Parathyroid adenoma (tissue), 2 donors: ENCODE data around the gene KIF19.
A peak's percentile ranks its signal among the peaks of the same experiment; 100 is the strongest.

Experiments used
- H2AFZ ChIP-seq: fragments of 300-600 bp; sonication (generic); one replicate; pipeline ENCODE4 v1.7.0; 2017; ENCODE audit warnings: antibody characterized with exemption, mild to moderate bottlenecking
- H3K27ac ChIP-seq: fragments of 300-600 bp; sonication (generic); one replicate; pipeline ENCODE4 v1.7.0; 2017
- H3K27me3 ChIP-seq: fragments of 300-600 bp; sonication (generic); one replicate; pipeline ENCODE4 v1.7.0; 2017; ENCODE audit warnings: low read length; ENCODE audit not compliant: control insufficient read depth, insufficient read depth
- H3K36me3 ChIP-seq: fragments of 300-600 bp; sonication (generic); one replicate; pipeline ENCODE4 v1.7.0; 2017; ENCODE audit warnings: low read length; ENCODE audit not compliant: control insufficient read depth, insufficient read depth
- H3K4me1 ChIP-seq: fragments of 300-600 bp; sonication (generic); one replicate; pipeline ENCODE4 v1.7.0; 2017; ENCODE audit warnings: control low read depth
- H3K4me2 ChIP-seq: fragments of 300-600 bp; sonication (generic); one replicate; pipeline ENCODE4 v1.7.0; 2017; ENCODE audit warnings: low read length
- H3K4me3 ChIP-seq: fragments of 300-600 bp; sonication (generic); one replicate; pipeline ENCODE4 v1.7.0; 2017; ENCODE audit warnings: low read depth, low read length
- H3K79me2 ChIP-seq: fragments of 300-600 bp; sonication (generic); one replicate; pipeline ENCODE4 v1.7.0; 2017; ENCODE audit warnings: control low read depth
- H3K9ac ChIP-seq: fragments of 300-600 bp; sonication (generic); one replicate; pipeline ENCODE4 v1.7.0; 2017; ENCODE audit warnings: mild to moderate bottlenecking
- H3K9me3 ChIP-seq: fragments of 300-600 bp; sonication (generic); one replicate; pipeline ENCODE4 v1.7.0; 2017; ENCODE audit warnings: low read length; ENCODE audit not compliant: control insufficient read depth
- TF ChIP-seq, protein P1 (sequence below): fragments of 300-600 bp; sonication (generic); IDR thresholded peaks from one replicate; pipeline ENCODE4 v1.7.0; 2017; ENCODE audit warnings: antibody characterized with exemption, mild to moderate bottlenecking
- donor health status: primary hyperparathyroidism.

The KIF19 gene

DNA sequence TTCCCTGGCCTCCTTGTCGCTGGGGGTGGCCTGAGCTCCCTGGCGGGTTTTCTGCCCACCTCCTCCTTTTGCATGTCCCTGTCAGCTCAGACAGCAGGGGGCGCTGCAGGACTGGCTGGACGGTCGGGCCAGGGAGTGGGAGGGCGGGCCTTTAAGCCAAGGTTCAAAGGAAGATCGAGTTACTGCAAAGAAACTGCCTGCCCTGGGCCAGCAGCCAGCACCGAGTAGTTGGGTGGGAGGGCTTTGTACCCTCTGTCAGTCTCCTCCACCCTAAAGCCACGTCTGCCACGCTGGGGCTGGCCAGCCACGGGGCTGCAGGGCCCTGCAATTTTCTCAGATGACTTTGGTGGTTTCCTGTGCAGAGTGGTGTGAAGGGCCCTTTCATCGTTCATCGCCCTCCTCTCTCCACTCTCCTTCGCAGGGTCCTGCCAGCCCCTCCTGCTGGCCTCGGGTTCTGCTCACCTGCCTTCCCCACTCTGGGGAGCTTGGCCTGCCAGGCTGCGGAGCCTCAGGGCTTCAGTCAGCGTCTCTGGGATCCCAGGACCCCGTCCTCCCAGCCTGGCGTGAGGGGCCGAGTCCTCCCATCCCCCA is 53.6 kb downstream of the KIF19 start:
- Histone ChIP-seq H3K4me1 (peaks cover 13% of the 10 kb centered on the region), H2AFZ (peak overlapping the region; percentile 93), H3K9me3 (no peaks in the 10 kb centered on the region), H3K27me3 (no peaks in the 10 kb centered on the region), H3K4me2 (no peak overlapping the region), H3K36me3 (no peaks in the 10 kb centered on the region), H3K79me2 (no peaks in the 10 kb centered on the region), H3K4me3 (no peak overlapping the region), H3K9ac (no peak overlapping the region), H3K27ac (no peak overlapping the region)
- TF ChIP-seq, protein P1, sequence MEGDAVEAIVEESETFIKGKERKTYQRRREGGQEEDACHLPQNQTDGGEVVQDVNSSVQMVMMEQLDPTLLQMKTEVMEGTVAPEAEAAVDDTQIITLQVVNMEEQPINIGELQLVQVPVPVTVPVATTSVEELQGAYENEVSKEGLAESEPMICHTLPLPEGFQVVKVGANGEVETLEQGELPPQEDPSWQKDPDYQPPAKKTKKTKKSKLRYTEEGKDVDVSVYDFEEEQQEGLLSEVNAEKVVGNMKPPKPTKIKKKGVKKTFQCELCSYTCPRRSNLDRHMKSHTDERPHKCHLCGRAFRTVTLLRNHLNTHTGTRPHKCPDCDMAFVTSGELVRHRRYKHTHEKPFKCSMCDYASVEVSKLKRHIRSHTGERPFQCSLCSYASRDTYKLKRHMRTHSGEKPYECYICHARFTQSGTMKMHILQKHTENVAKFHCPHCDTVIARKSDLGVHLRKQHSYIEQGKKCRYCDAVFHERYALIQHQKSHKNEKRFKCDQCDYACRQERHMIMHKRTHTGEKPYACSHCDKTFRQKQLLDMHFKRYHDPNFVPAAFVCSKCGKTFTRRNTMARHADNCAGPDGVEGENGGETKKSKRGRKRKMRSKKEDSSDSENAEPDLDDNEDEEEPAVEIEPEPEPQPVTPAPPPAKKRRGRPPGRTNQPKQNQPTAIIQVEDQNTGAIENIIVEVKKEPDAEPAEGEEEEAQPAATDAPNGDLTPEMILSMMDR, result peak; percentile 96

DNA sequence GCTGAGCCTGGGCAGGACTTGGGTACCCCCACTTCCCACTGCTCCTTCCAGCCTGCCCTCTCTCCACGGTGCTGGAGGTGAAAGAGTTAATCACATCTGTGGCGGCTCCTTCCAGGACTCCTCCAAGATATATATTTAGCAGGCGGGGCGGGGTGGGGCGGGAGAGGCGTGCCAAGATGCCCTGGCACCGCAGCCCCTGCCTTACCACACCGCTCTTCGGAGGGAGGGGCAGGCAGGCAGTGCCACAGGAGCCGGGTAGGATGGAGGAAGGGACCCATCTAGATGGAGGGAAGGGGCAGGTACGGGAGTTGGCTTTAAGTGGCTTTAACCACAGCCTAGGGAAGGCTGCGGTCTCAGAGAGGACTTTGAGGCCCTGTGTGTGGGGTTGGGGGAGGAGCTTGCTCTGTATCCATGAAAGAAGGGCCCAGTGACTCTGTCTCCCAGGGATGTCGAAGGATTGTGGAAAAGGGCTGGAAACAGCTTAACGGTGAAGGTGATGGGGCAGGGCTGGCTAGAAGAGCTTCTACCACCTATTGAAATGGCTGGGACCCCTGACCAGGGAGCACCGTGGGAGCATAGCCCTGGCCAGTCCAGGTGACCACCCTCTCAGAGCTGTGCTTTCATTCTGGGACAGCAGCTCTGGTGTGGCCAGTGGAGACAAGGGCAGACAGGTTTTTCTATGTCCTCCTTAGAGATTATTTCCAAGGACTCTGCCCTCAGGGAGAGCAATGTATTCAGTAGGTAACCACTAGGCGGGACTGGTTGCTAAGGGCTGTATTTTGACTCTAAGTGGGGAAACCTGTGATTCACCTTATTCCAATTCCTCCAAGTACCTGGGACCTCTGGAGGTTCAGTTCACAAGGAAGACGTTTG is 54.3 kb downstream of the KIF19 start:
- Histone ChIP-seq H3K27ac (peak overlapping the region; percentile 55), H3K9ac (no peak overlapping the region), H3K36me3 (no peaks in the 10 kb centered on the region), H3K27me3 (no peaks in the 10 kb centered on the region), H3K9me3 (no peaks in the 10 kb centered on the region), H3K79me2 (no peaks in the 10 kb centered on the region), H3K4me1 (peaks cover 13% of the 10 kb centered on the region), H3K4me3 (no peak overlapping the region), H3K4me2 (no peak overlapping the region), H2AFZ (peak overlapping the region; percentile 93)
- TF ChIP-seq, protein P1, result no peak

DNA sequence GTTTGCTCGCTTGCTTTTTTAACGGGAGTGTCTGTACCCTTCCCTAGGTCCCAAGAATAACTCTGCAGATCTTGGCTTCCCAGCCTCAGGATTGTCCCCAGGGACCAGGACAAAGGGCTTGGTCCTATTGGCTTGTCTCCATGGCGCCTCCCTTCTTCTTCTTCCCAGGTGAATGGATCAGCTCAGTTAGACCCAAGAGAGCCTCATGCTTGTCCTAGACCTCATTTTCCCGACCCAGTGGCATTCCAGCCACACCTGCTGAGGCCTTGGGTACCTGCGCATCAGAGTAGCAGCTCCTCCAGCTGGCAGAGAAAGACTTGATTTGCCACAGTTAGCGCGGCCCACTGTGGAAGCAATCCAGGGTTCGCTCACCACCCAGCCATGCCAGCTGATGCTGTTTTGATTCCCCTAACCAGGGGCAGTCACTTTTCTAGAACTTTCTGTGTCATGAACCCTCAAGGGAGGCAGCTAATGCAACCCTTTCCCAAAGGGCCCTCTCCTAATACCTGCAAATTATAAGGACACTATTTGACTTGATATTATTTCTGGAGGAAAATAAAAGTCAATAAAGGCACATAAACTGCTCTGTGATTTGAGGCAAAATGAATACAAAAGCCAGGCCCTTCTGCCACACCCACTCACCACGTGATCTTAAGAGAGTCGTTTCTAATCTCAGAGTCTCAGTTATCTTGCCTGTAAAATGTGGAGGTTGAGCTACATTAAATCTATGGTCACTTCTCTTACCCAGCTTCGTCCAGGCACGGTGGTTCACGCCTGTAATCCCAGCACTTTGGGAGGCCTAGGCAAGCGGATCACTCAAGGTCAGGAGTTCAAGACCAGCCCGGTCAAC is 55.2 kb downstream of the KIF19 start:
- Histone ChIP-seq H3K27ac (no peak overlapping the region), H3K4me3 (no peak overlapping the region), H3K79me2 (no peaks in the 10 kb centered on the region), H3K27me3 (no peaks in the 10 kb centered on the region), H2AFZ (peak overlapping the region; percentile 93), H3K4me2 (no peak overlapping the region), H3K9me3 (no peaks in the 10 kb centered on the region), H3K4me1 (peaks cover 13% of the 10 kb centered on the region), H3K36me3 (no peaks in the 10 kb centered on the region), H3K9ac (no peak overlapping the region)
- TF ChIP-seq, protein P1, result no peak

DNA sequence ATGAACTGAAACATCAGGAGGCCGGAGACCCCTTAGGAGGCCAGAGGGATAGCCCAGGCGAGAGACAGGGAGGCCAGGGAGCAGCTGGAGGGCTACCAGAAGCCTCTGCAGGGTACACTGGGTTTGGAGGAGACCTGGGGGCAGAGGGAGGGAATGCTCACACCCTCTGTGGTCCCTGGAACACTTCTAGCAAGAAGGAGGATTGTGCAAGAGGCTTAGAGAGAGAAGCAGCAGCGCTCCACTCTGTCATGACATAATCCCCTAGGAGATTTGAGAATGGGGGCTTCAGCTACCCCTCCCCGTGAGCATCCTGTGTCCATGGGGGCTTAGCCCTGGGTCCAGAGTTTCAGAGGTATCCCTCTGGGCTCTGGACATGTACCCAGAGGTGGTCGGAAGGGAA is 57.1 kb downstream of the KIF19 start:
- Histone ChIP-seq H3K4me1 (peaks cover 13% of the 10 kb centered on the region), H3K4me3 (no peak overlapping the region), H3K27ac (no peak overlapping the region), H3K27me3 (no peaks in the 10 kb centered on the region), H3K79me2 (no peaks in the 10 kb centered on the region), H3K36me3 (no peaks in the 10 kb centered on the region), H2AFZ (no peak overlapping the region), H3K4me2 (no peak overlapping the region), H3K9ac (no peak overlapping the region), H3K9me3 (no peaks in the 10 kb centered on the region)
- TF ChIP-seq, protein P1, result no peak
